H1 (cell line): Measurements from ENCODE around the gene CRPPA. TPM values are rescaled to one million over a fixed set of nuclear protein-coding genes. Genes with fewer than 3 reads are reported as not detected.

Source experiments
- CTCF ChIA-PET: fragments of 300-600 bp; sonication (Branson Sonifier 250); formaldehyde crosslinking; loops from one replicate; lab custom pipeline; 2021; ENCODE audit not compliant: partially characterized antibody; lab: Charles Lee
- POLR2A ChIA-PET: fragments of 300-600 bp; sonication (Branson Sonifier 250); formaldehyde crosslinking; loops from one replicate; lab custom pipeline; 2021; ENCODE audit warnings: inconsistent platforms; ENCODE audit not compliant: partially characterized antibody; lab: Charles Lee
- DNase-seq, 2 experiments: peaks; one replicate each; pipeline versions ENCODE4 v3.0.0 to v3.0.0-alpha.2; 2010 to 2022; ENCODE audit warnings: low spot score in 2 of 2, low read depth in 1 of 2, mixed read lengths in 1 of 2
- FAIRE-seq: peaks from 2 replicates; lab custom pipeline; 2011; peaks lifted over from hg19 to GRCh38; lab: Jason Lieb, UNC
- H2AFZ ChIP-seq: 2 replicates; pipeline ENCODE4 v1.8.1; 2012; ENCODE audit warnings: low read length, inconsistent platforms
- H2AK5ac ChIP-seq: 2 replicates; pipeline ENCODE4 v1.6.1; 2013; ENCODE audit warnings: low read depth, low read length
- H2BK120ac ChIP-seq: replicated peaks from 2 replicates; pipeline ENCODE3; 2013; ENCODE audit warnings: low read depth, low read length, inconsistent platforms
- H2BK12ac ChIP-seq: 2 replicates; pipeline ENCODE4 v1.6.1; 2013; ENCODE audit warnings: low read depth, low read length
- H2BK15ac ChIP-seq: 2 replicates; pipeline ENCODE4 v1.6.1; 2013; ENCODE audit warnings: low read length
- H2BK20ac ChIP-seq: 2 replicates; pipeline ENCODE4 v1.6.1; 2013; ENCODE audit warnings: low read length
- H2BK5ac ChIP-seq: 2 replicates; pipeline ENCODE4 v1.6.1; 2013; ENCODE audit warnings: low read depth, low read length
- H3K14ac ChIP-seq: 2 replicates; pipeline ENCODE4 v1.6.1; 2013; ENCODE audit warnings: inconsistent platforms; ENCODE audit not compliant: insufficient read length
- H3K18ac ChIP-seq: 2 replicates; pipeline ENCODE4 v1.6.1; 2013; ENCODE audit warnings: low read length; ENCODE audit errors: extremely low read depth
- H3K23ac ChIP-seq: 2 replicates; pipeline ENCODE4 v1.6.1; 2013; ENCODE audit warnings: inconsistent platforms; ENCODE audit not compliant: insufficient read length
- H3K23me2 ChIP-seq: 2 replicates; pipeline ENCODE4 v1.6.1; 2013; ENCODE audit warnings: low read depth, low read length
- H3K27ac ChIP-seq: 2 replicates; pipeline ENCODE4 v1.6.1; 2011; ENCODE audit warnings: low read depth, low read length, inconsistent platforms
- H3K27me3 ChIP-seq, 4 experiments: replicated peaks in 1 of 4; 1 replicate in 1 of 4; 2 replicates in 3 of 4; pipeline versions ENCODE4 v1.6.1 to v1.8.1; 2011 to 2013; ENCODE audit warnings: low read length in 3 of 4, mild to moderate bottlenecking in 3 of 4, inconsistent platforms in 2 of 4, mixed read lengths in 2 of 4, moderate library complexity in 1 of 4; ENCODE audit not compliant: control insufficient read depth in 3 of 4, insufficient read depth in 3 of 4; ENCODE audit errors: extremely low read depth in 1 of 4
- H3K36me3 ChIP-seq, 4 experiments: 2 replicates each; pipeline versions ENCODE4 v1.6.1 to v1.8.1; 2011 to 2013; ENCODE audit warnings: mild to moderate bottlenecking in 4 of 4, low read length in 3 of 4, moderate library complexity in 2 of 4, control low read depth in 1 of 4, inconsistent platforms in 1 of 4; ENCODE audit not compliant: insufficient read depth in 4 of 4, control insufficient read depth in 2 of 4
- H3K4ac ChIP-seq: replicated peaks from 2 replicates; pipeline ENCODE3; 2013; ENCODE audit warnings: low read length, low read depth, mixed read lengths, inconsistent platforms; ENCODE audit not compliant: insufficient read length
- H3K4me1 ChIP-seq, 4 experiments: replicated peaks in 1 of 4; 1 replicate in 1 of 4; 2 replicates in 3 of 4; pipeline versions ENCODE4 v1.6.1 to v1.8.1; 2011 to 2013; ENCODE audit warnings: low read length in 3 of 4, inconsistent platforms in 2 of 4, mixed read lengths in 1 of 4; ENCODE audit not compliant: insufficient read depth in 4 of 4, control insufficient read depth in 3 of 4
- H3K4me2 ChIP-seq, 2 experiments: 2 replicates each; pipeline versions ENCODE4 v1.6.1 to v1.8.1; 2011 to 2013; ENCODE audit warnings: low read depth in 2 of 2, low read length in 2 of 2, control low read depth in 1 of 2, inconsistent platforms in 1 of 2, mild to moderate bottlenecking in 1 of 2; ENCODE audit not compliant: insufficient read depth in 1 of 2
- H3K4me3 ChIP-seq, 4 experiments: fragments of 200-600, 300-600 bp in 1 of 4; sonication (generic), shearing (Covaris generic), sonication (Bioruptor Twin) in 1 of 4; 2 replicates each; pipeline versions ENCODE4 v1.5.1 to v1.8.1; 2011 to 2016; ENCODE audit warnings: low read length in 4 of 4, low read depth in 3 of 4, control low read depth in 2 of 4, inconsistent platforms in 2 of 4, mild to moderate bottlenecking in 2 of 4, mixed read lengths in 1 of 4, moderate library complexity in 1 of 4; ENCODE audit not compliant: insufficient read depth in 2 of 4; ENCODE audit errors: extremely low read depth in 1 of 4
- H3K56ac ChIP-seq: replicated peaks from 2 replicates; pipeline ENCODE3; 2013; ENCODE audit warnings: low read depth, mild to moderate bottlenecking, mixed read lengths, low read length, inconsistent platforms; ENCODE audit not compliant: insufficient read length
- H3K79me1 ChIP-seq: 2 replicates; pipeline ENCODE4 v1.6.1; 2013; ENCODE audit warnings: low read depth, low read length, control low read depth
- H3K79me2 ChIP-seq, 2 experiments: 2 replicates each; pipeline versions ENCODE4 v1.6.1 to v1.8.1; 2012 to 2013; ENCODE audit warnings: low read length in 2 of 2, mild to moderate bottlenecking in 2 of 2, inconsistent platforms in 1 of 2; ENCODE audit not compliant: insufficient read depth in 2 of 2, control insufficient read depth in 1 of 2
- H3K9ac ChIP-seq, 4 experiments: replicated peaks in 1 of 4; 1 replicate in 1 of 4; 2 replicates in 3 of 4; pipeline versions ENCODE4 v1.6.1 to v1.8.1; 2011 to 2013; ENCODE audit warnings: low read depth in 3 of 4, low read length in 3 of 4, control low read depth in 2 of 4, mild to moderate bottlenecking in 2 of 4, moderate library complexity in 2 of 4, inconsistent platforms in 1 of 4; ENCODE audit errors: extremely low read depth in 1 of 4
- H3K9me3 ChIP-seq, 2 experiments: 2 replicates each; pipeline versions ENCODE4 v1.6.1 to v1.8.1; 2012 to 2013; ENCODE audit warnings: mild to moderate bottlenecking in 2 of 2, moderate library complexity in 2 of 2, control low read depth in 1 of 2, inconsistent platforms in 1 of 2, low read depth in 1 of 2, low read length in 1 of 2, mixed read lengths in 1 of 2; ENCODE audit not compliant: insufficient read depth in 2 of 2
- H4K20me1 ChIP-seq, 2 experiments: replicated peaks in 1 of 2; 2 replicates each; pipeline versions ENCODE3 to v1.8.1; 2011 to 2013; ENCODE audit warnings: inconsistent platforms in 2 of 2, low read length in 2 of 2, mild to moderate bottlenecking in 1 of 2; ENCODE audit not compliant: insufficient read depth in 2 of 2, control insufficient read depth in 1 of 2
- H4K5ac ChIP-seq: 2 replicates; pipeline ENCODE4 v1.6.1; 2013; ENCODE audit warnings: low read length, low read depth, mixed read lengths, inconsistent platforms; ENCODE audit not compliant: insufficient read length
- H4K8ac ChIP-seq: 2 replicates; pipeline ENCODE4 v1.8.0; 2013; ENCODE audit warnings: mild to moderate bottlenecking, moderate library complexity, low read length, inconsistent platforms; ENCODE audit not compliant: insufficient read depth; ENCODE audit errors: extremely low read depth
- H4K91ac ChIP-seq: replicated peaks from 2 replicates; pipeline ENCODE3; 2013; ENCODE audit warnings: low read length, mixed read lengths, inconsistent platforms; ENCODE audit not compliant: insufficient read length
- BRCA1 ChIP-seq: IDR thresholded peaks from 2 replicates; pipeline ENCODE4 v1.6.1; 2012; ENCODE audit warnings: low read depth, low read length, improper control_type of control experiment
- WGBS, 2 experiments: shearing (Covaris generic) in 1 of 2; methylation state at CpG; one replicate each; pipeline versions ENCODE4 v1.1.6 to v1.1.7; 2013 to 2015; ENCODE audit warnings: low lambda C conversion rate in 2 of 2, mixed read lengths in 2 of 2, inconsistent platforms in 1 of 2, low coverage in 1 of 2, missing lambda C conversion rate in 1 of 2; ENCODE audit not compliant: insufficient replicate concordance in 2 of 2, insufficient coverage in 1 of 2, insufficient read length in 1 of 2; ENCODE audit errors: extremely low coverage in 1 of 2, missing lambda C conversion rate in 1 of 2; 5-methylcytosine and 5-hydroxymethylcytosine counted together
- polyA plus RNA-seq, 7 experiments: library from polyadenylated mRNA; depleted of rRNA in 3 of 7; stranded (reverse) in 5 of 7; unstranded in 2 of 7; fragments of >200 nt in 5 of 7; fragments of 200-250 nt in 2 of 7; gene quantifications; 1 replicate in 5 of 7; 2 replicates in 1 of 7; 4 replicates in 1 of 7; pipeline versions ENCODE4 v1.2.1 to v1.2.3, GENCODE V29; 2011 to 2013; ENCODE audit warnings: missing spikeins in 2 of 7, mixed read lengths in 2 of 7
- total RNA-seq: library from RNA; stranded (reverse); fragmentation: NEBNext Ultra II Directional; extraction: Animal tissue kit (Norgen Biotek cat#: 25700); gene quantifications from 2 replicates; pipeline ENCODE4 v1.2.1, GENCODE V29; 2021

The CRPPA gene
- total and polyA plus RNA-seq, 2 of the 8 experiments (the other 6 are each of a cell fraction or from before 2014, with no cell fraction given) = 0.23 to 0.39 TPM

DNA sequence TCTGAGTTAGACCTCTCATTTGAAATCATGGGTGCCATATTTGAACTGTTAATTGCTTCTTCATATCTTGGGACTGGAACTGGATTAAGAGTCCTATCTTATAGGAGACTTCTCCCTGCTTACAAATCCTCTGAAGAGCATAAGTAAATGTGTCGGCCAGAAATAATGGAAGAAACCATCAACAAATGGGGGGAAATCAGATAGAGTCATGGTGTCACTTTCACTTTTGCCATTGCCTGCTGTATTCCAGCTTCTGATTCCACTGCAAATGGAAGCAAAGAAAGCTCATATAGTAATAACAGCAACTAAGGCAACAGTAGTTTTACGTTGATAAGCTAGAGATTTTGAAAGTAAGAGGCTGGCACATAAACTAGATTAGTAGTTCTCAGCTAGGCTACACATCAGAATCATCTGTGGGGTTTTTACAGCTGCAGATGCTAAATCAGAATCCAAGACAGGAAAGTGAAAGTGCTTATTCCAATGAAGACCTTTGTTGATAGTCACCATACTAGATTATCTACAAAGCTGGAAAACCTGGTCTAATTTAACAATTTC is 12.3 kb upstream of the CRPPA start:
- no peak overlapping the region for H3K27ac ChIP-seq
- ChIA-PET POLR2A (interaction anchor here (1.0 to 1.4 kb wide), 2 partner anchors 13 to 131 kb away, joined by 3 read pairs; no protein-coding TSS in a partner anchor), CTCF (interaction anchor here (0.5 to 5.8 kb wide), 14 partner anchors 9 to 650 kb away, joined by 3 to 54 read pairs (median 6); partner anchors contain the start of genes CRPPA and SOSTDC1)
- DNase-seq = no peak
- H3K79me1 ChIP-seq = no peaks in the 10 kb centered on the region
- H3K23me2 ChIP-seq = no peaks in the 10 kb centered on the region
- WGBS, 2 experiments = 90% methylated on average over 2 of the region's 2 CpGs; no CpG with 5 or more reads in 1 of the 2 experiments
- no peak overlapping the region for H3K23ac ChIP-seq
- H2BK120ac ChIP-seq = no peak overlapping the region
- no peak overlapping the region for H2BK20ac ChIP-seq
- no peaks in the 10 kb centered on the region for H3K79me2 ChIP-seq
- no peak overlapping the region for H3K4me3 ChIP-seq
- no peak overlapping the region for H2BK5ac ChIP-seq
- H4K8ac ChIP-seq = no peak overlapping the region
- no peaks in the 10 kb centered on the region for H3K9me3 ChIP-seq
- H3K4me2 ChIP-seq = no peak overlapping the region
- H3K14ac ChIP-seq = no peak overlapping the region
- H3K56ac ChIP-seq = no peak overlapping the region
- no peak overlapping the region for H2BK15ac ChIP-seq
- no peaks in the 10 kb centered on the region for H4K20me1 ChIP-seq
- no peaks in the 10 kb centered on the region for H3K36me3 ChIP-seq
- peaks cover 0 to 1% (median 0%) of the 10 kb centered on the region in 4 experiments; a peak in 1 of 7 replicates for H3K27me3 ChIP-seq
- H4K91ac ChIP-seq = no peak overlapping the region
- FAIRE-seq = no peak
- no peak overlapping the region for H3K4ac ChIP-seq
- H3K4me1 ChIP-seq = no peaks in the 10 kb centered on the region
- H2BK12ac ChIP-seq = no peak overlapping the region
- no peak overlapping the region for H2AK5ac ChIP-seq
- H2AFZ ChIP-seq = no peak overlapping the region
- H3K18ac ChIP-seq = no peak overlapping the region
- H3K9ac ChIP-seq = no peak overlapping the region
- no peak overlapping the region for H4K5ac ChIP-seq
- TF ChIP-seq BRCA1 = no peak
